Parathyroid adenoma (tissue), 2 donors: ENCODE measurements around the gene SIX4.
A peak's percentile ranks its signal among the peaks of the same experiment; 100 is the strongest.
"Not testable (repeated sequence)": the region's sequence is repeated elsewhere in the genome, so short reads cannot be mapped to it uniquely, and the experiment has no call there.

ENCODE experiments used
- H2AFZ ChIP-seq: fragments of 300-600 bp; sonication (generic); one replicate; pipeline ENCODE4 v1.7.0; 2017; ENCODE audit warnings: antibody characterized with exemption, mild to moderate bottlenecking
- H3K27ac ChIP-seq: fragments of 300-600 bp; sonication (generic); one replicate; pipeline ENCODE4 v1.7.0; 2017
- H3K27me3 ChIP-seq: fragments of 300-600 bp; sonication (generic); one replicate; pipeline ENCODE4 v1.7.0; 2017; ENCODE audit warnings: low read length; ENCODE audit not compliant: control insufficient read depth, insufficient read depth
- H3K36me3 ChIP-seq: fragments of 300-600 bp; sonication (generic); one replicate; pipeline ENCODE4 v1.7.0; 2017; ENCODE audit warnings: low read length; ENCODE audit not compliant: control insufficient read depth, insufficient read depth
- H3K4me1 ChIP-seq: fragments of 300-600 bp; sonication (generic); one replicate; pipeline ENCODE4 v1.7.0; 2017; ENCODE audit warnings: control low read depth
- H3K4me2 ChIP-seq: fragments of 300-600 bp; sonication (generic); one replicate; pipeline ENCODE4 v1.7.0; 2017; ENCODE audit warnings: low read length
- H3K4me3 ChIP-seq: fragments of 300-600 bp; sonication (generic); one replicate; pipeline ENCODE4 v1.7.0; 2017; ENCODE audit warnings: low read depth, low read length
- H3K79me2 ChIP-seq: fragments of 300-600 bp; sonication (generic); one replicate; pipeline ENCODE4 v1.7.0; 2017; ENCODE audit warnings: control low read depth
- H3K9ac ChIP-seq: fragments of 300-600 bp; sonication (generic); one replicate; pipeline ENCODE4 v1.7.0; 2017; ENCODE audit warnings: mild to moderate bottlenecking
- H3K9me3 ChIP-seq: fragments of 300-600 bp; sonication (generic); one replicate; pipeline ENCODE4 v1.7.0; 2017; ENCODE audit warnings: low read length; ENCODE audit not compliant: control insufficient read depth
- TF ChIP-seq, protein P1 (sequence below): fragments of 300-600 bp; sonication (generic); IDR thresholded peaks from one replicate; pipeline ENCODE4 v1.7.0; 2017; ENCODE audit warnings: antibody characterized with exemption, mild to moderate bottlenecking
- donor health status: primary hyperparathyroidism.

The SIX4 gene

DNA sequence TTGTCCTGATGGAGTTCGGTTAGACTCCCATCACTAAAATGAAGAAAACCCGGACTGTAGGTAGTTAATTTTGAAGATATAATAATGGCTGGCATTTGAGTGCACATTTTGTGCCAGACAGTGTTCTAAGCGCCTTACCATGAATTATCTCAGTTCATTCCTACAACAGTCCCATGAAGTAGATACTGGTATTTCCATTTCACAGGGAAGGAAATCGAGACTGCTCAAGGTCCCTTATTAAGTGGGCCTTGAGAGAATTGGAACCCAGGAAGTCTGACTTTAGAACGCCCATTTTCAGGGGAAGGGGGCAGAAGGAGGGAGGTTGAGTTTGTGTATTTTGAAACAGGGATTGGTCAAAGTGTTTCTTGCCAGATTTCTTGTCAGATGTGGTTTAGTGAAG lies 11.3 kb upstream of the SIX4 start:
- peak overlapping the region; percentile 60 for H3K4me2 ChIP-seq
- no peaks in the 10 kb centered on the region for H3K27me3 ChIP-seq
- peak overlapping the region; percentile 99 for H3K4me3 ChIP-seq
- TF ChIP-seq, protein P1, sequence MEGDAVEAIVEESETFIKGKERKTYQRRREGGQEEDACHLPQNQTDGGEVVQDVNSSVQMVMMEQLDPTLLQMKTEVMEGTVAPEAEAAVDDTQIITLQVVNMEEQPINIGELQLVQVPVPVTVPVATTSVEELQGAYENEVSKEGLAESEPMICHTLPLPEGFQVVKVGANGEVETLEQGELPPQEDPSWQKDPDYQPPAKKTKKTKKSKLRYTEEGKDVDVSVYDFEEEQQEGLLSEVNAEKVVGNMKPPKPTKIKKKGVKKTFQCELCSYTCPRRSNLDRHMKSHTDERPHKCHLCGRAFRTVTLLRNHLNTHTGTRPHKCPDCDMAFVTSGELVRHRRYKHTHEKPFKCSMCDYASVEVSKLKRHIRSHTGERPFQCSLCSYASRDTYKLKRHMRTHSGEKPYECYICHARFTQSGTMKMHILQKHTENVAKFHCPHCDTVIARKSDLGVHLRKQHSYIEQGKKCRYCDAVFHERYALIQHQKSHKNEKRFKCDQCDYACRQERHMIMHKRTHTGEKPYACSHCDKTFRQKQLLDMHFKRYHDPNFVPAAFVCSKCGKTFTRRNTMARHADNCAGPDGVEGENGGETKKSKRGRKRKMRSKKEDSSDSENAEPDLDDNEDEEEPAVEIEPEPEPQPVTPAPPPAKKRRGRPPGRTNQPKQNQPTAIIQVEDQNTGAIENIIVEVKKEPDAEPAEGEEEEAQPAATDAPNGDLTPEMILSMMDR: no peak
- no peaks in the 10 kb centered on the region for H3K9me3 ChIP-seq
- H2AFZ ChIP-seq: no peak overlapping the region
- H3K79me2 ChIP-seq: peaks cover 34% of the 10 kb centered on the region
- H3K27ac ChIP-seq: no peak overlapping the region
- peak overlapping the region; percentile 64 for H3K9ac ChIP-seq
- H3K4me1 ChIP-seq: peaks cover 6% of the 10 kb centered on the region
- H3K36me3 ChIP-seq: no peaks in the 10 kb centered on the region

DNA sequence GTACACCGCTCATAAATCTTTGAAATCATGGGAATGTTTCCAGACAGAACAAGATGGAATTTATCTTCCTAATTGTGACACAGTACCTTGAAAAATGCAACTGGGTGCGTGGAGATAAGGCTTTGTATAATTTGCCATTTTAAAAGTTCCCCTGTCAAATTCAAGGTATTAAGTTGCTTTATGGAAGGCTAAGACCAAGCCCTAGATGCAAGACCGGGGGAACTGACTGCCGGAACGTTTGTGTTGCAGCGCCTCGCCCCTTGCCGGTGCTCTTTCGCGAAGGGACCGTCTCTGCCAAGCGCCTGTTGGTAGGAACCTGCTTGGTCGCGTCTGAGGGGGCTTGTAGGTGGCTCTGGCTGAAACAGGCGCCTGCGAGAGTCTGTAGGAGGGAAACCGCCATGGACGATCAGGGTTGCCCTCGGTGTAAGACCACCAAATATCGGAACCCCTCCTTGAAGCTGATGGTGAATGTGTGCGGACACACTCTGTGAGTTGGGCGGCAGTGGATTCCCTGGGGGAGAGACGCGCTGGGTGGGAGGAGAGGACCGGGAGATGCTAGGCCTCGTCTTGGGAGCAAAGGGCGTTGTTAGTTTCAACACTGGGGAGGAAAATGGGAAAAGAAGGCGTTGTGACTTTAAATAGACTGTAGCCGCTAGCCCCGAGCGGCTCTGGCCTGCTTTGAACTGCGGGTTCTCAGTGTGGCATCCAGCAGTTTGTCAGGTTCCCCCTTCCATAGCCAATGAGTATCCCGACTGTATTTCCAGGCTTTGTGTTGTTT lies 10.5 kb upstream of the SIX4 start, which contains the start of gene MNAT1:
TSS of gene MNAT1 (plus strand) at position 297 of the 778 bp plus-strand sequence. CDS start at position 399, 102 bp downstream.
- peak within 1 kb of the TSS; percentile 76 for H3K27ac ChIP-seq
- no peaks in the 10 kb centered on the region for H3K27me3 ChIP-seq
- no peaks in the 10 kb centered on the region for H3K9me3 ChIP-seq
- peaks cover 6% of the 10 kb centered on the region for H3K4me1 ChIP-seq
- peak within 1 kb of the TSS; percentile 99 for H3K4me3 ChIP-seq
- H3K4me2 ChIP-seq: peak within 1 kb of the TSS; percentile 60
- H3K36me3 ChIP-seq: no peaks in the 10 kb centered on the region
- TF ChIP-seq, protein P1: peak; percentile 14
- peak within 1 kb of the TSS; percentile 64 for H3K9ac ChIP-seq
- H3K79me2 ChIP-seq: peaks cover 34% of the 10 kb centered on the region
- H2AFZ ChIP-seq: peak within 1 kb of the TSS; percentile 92

DNA sequence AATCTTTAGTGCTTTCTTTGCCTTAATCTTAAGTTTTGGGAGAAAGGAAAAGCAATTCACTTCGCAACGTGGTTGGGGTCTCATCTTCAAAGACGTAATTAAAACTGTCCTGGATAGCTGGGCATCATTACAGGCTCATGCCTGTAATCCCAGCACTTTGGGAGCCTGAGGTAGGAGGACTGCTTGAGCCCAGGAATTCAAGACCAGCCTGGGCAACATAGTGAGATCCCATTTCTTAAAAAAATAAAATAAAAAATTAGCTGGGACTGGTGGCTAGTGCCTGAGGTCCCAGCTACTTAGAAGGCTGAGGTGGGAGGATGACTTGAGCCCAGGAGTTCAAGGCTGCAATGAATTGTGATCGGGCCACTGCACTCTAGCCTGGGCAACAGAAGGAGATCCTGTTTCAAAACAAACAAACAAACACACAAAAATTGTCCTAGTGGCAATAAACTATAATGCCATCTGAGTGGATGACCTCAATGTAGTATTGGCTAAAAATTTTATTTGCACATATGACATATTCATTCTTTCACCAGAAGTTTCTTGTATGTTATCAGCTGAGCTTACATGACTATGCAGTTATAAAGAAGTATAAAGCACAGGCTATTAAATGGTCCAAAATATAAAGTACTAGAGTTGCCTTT lies 8.8 kb upstream of the SIX4 start:
- H3K36me3 ChIP-seq: no peaks in the 10 kb centered on the region
- TF ChIP-seq, protein P1: no peak
- H3K4me2 ChIP-seq: no peak overlapping the region
- H3K4me1 ChIP-seq: peaks cover 6% of the 10 kb centered on the region
- no peak overlapping the region for H3K27ac ChIP-seq
- H3K9ac ChIP-seq: no peak overlapping the region
- H2AFZ ChIP-seq: no peak overlapping the region
- no peaks in the 10 kb centered on the region for H3K9me3 ChIP-seq
- peaks cover 26% of the 10 kb centered on the region for H3K79me2 ChIP-seq
- H3K4me3 ChIP-seq: no peak overlapping the region
- H3K27me3 ChIP-seq: no peaks in the 10 kb centered on the region

DNA sequence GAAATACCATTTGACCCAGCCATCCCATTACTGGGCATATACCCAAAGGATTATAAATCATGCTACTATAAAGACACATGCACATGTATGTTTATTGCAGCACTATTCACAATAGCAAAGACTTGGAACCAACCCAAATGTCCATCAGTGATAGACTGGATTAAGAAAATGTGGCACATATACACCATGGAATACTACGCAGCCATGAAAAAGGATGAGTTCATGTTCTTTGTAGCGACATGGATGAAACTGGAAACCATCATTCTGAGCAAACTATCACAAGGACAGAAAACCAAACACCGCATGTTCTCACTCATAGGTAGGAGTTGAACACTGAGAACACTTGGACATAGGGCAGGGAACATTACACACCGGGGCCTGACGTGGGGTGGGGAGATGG lies 7.1 kb upstream of the SIX4 start:
- not testable (repeated sequence) for H3K27ac ChIP-seq, H3K4me2 ChIP-seq, H3K4me3 ChIP-seq, H3K4me1 ChIP-seq, H3K36me3 ChIP-seq, H3K27me3 ChIP-seq, H2AFZ ChIP-seq, H3K9ac ChIP-seq, H3K9me3 ChIP-seq
- H3K79me2 ChIP-seq: peaks cover 22% of the 10 kb centered on the region

DNA sequence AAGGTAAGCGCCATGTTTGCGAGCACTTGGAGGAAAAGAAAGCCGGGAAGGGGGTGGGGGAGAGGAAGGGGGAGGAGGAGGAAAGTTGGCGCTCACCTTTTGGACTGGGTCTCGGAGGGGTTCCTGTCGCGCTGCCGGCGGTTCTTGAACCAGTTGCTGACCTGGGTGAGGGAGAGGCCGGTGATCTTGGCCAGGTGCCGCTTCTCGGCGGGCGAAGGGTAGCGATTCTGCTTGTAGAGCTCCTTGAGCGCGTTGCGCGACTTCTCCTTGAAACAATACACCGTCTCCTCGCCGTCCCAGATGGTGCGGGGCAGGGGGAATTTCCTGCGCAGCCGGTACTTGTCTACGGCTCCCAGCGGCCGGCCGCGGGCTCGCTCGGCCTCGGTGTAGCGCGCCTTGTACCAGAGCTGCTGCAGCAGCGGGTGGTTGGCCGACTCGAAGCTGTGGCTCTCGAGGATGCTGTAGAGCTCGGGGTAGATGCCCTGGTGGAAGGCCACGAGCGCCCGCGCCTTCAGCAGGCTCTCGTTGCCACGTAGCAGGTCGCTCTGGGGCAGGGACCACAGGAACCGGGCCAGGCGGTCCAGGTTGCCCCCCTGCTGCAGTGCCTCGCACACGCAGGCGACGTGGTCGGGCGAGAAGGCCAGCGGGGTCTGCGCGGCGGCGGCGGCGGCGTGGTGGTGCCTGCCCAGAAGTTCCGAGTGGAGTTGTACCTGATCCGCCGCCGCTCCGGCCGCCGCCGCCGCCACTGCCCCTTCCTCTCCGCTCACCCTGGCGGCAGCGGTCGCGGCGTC lies 840 bp downstream of the SIX4 start:
- peak overlapping the region; percentile 90 for H3K9ac ChIP-seq
- TF ChIP-seq, protein P1: no peak
- H3K27me3 ChIP-seq: no peaks in the 10 kb centered on the region

More for the DNA sequence above, 840 bp downstream of the SIX4 start:
- no peaks in the 10 kb centered on the region for H3K4me1 ChIP-seq
- H3K4me2 ChIP-seq: peak overlapping the region; percentile 97
- H3K27ac ChIP-seq: peak overlapping the region; percentile 92
- peaks cover 34% of the 10 kb centered on the region for H3K79me2 ChIP-seq
- H2AFZ ChIP-seq: peak overlapping the region; percentile 92
- peak overlapping the region; percentile 71 for H3K4me3 ChIP-seq
- H3K9me3 ChIP-seq: no peaks in the 10 kb centered on the region
- H3K36me3 ChIP-seq: no peaks in the 10 kb centered on the region
